ENCODE measurements around the gene SMCP.

DNA sequence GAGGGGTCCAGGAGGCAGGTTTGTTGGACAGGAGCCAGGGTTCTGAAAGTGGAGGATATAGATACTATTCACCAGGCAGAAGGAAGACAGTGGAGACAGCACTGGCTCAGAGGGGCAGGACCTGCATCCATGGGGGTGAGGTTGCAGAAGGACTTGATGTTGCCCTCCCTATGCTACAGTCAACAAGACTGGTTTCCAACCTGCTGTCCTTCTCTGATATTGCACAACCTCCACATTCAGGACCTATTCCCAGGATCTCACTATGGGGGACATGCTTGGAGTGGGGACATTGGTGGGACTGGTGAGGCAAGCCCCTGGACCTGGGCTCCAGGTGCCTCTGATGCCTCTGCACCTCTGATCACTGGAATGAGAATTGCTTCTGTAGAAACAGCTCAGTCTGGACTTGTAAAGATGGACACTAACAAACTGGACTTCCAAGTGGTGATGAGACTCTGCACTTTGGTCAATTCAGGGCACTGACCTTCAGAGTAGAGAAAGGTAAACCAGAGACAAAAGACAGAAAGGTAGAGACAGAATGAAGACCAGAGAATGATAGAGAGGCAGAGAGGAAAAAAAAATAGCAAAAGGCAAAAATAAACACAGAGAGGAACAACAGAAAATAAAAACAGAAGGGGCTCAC lies 1.6 kb downstream of the SMCP start:
- TF ChIP-seq, protein P1, sequence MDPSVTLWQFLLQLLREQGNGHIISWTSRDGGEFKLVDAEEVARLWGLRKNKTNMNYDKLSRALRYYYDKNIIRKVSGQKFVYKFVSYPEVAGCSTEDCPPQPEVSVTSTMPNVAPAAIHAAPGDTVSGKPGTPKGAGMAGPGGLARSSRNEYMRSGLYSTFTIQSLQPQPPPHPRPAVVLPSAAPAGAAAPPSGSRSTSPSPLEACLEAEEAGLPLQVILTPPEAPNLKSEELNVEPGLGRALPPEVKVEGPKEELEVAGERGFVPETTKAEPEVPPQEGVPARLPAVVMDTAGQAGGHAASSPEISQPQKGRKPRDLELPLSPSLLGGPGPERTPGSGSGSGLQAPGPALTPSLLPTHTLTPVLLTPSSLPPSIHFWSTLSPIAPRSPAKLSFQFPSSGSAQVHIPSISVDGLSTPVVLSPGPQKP (IDR thresholded peaks at IDR 0.05; ENCODE audit: low read depth, low read length) = no peak
- TF ChIP-seq NFE2L2 (conservative IDR thresholded peaks at IDR 0.05; ENCODE audit: low read length) = no peak
- TF ChIP-seq EHMT2 (IDR thresholded peaks at IDR 0.05; ENCODE audit: low read depth) = no peak
- no peak for TF ChIP-seq POLR2A (IDR thresholded peaks at IDR 0.05; ENCODE audit: low read length)
- no peak for TF ChIP-seq MYC (IDR thresholded peaks at IDR 0.05; ENCODE audit: borderline replicate concordance, low read length)
- no peak for TF ChIP-seq ESRRA (IDR thresholded peaks at IDR 0.05; ENCODE audit: borderline replicate concordance, low read length)
- TF ChIP-seq, protein P2, sequence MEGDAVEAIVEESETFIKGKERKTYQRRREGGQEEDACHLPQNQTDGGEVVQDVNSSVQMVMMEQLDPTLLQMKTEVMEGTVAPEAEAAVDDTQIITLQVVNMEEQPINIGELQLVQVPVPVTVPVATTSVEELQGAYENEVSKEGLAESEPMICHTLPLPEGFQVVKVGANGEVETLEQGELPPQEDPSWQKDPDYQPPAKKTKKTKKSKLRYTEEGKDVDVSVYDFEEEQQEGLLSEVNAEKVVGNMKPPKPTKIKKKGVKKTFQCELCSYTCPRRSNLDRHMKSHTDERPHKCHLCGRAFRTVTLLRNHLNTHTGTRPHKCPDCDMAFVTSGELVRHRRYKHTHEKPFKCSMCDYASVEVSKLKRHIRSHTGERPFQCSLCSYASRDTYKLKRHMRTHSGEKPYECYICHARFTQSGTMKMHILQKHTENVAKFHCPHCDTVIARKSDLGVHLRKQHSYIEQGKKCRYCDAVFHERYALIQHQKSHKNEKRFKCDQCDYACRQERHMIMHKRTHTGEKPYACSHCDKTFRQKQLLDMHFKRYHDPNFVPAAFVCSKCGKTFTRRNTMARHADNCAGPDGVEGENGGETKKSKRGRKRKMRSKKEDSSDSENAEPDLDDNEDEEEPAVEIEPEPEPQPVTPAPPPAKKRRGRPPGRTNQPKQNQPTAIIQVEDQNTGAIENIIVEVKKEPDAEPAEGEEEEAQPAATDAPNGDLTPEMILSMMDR (IDR thresholded peaks at IDR 0.05) = no peak
- no peak for TF ChIP-seq RNF2 (IDR thresholded peaks at IDR 0.05; ENCODE audit: borderline replicate concordance, low read depth)
- no peak for TF ChIP-seq RCOR1 (IDR thresholded peaks at IDR 0.05; ENCODE audit: low read depth, low read length)
- no peak for TF ChIP-seq ZFP36 (IDR thresholded peaks at IDR 0.05; ENCODE audit: borderline replicate concordance, partially characterized antibody)

Data from A549 (cell line).